ENCODE measurements around the gene SLC25A21.
"Not testable (repeated sequence)": the region's sequence is repeated elsewhere in the genome, so short reads cannot be mapped to it uniquely, and the experiment has no call there.

Gene SLC25A21

DNA sequence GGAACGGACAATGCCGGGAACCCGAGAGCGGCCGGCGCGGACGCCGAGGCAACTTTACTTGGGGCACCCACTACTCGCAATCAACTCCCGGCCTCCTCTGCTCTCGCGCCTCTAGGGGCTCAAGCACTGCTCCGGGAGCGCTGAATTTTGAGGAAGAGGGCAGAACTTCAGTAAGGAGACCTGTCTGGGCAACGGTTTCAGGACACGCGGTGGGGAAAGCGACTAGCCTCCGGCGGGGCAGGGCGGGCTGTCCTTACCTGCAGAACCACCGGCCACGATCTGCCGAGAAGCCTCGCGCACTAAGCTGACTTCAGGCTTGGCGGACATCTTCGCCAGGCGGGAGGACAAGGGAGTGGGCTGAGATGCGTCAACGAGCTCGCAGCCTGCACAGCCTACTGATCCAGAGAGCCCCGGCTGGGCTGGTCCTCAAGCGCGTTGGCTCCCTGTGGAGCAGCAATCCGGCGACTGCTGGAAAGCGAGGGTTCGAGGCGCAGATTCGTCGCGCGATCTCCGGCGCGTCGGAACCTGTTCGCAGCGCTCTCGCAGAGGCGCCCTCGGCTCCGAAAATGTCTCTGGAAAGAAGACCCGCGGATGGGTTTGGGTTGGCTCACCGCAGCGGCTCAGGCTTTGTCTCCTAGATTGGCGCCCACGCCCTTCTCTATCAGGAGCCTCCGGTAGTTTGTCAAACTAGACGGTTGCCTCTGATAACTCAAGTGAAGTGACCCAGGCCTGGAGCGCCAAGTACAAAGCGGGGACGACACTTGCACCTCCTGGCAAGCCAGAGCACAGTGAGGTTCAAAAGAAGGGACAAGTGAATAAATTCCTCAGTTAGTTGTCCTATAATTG, at the start of gene SLC25A21:
Gene SLC25A21, minus strand, starts transcription at position 583 of the 846 bp plus-strand sequence.
- peak; percentile 1 for DNase-seq

- no peak for DNase-seq
These were observed 48.7 kb upstream of the SLC25A21 start for GRCh38 chr14:37221073-37221472.

- DNase-seq: no peak
These were observed 42.9 kb upstream of the SLC25A21 start for GRCh38 chr14:37215345-37215744.

GRCh38 chr14:37213016-37213415, 40.6 kb upstream of the SLC25A21 start:
- no peak for DNase-seq

GRCh38 chr14:37210448-37210847, 38.0 kb upstream of the SLC25A21 start:
- no peak for DNase-seq

- DNase-seq: not testable (repeated sequence)
These were observed 37.2 kb upstream of the SLC25A21 start for GRCh38 chr14:37209617-37210016.

GRCh38 chr14:37205623-37206605, 33.5 kb upstream of the SLC25A21 start:
- DNase-seq: not testable (repeated sequence)

- DNase-seq: no peak
These were observed 31.0 kb upstream of the SLC25A21 start for GRCh38 chr14:37203423-37203822.

DNA sequence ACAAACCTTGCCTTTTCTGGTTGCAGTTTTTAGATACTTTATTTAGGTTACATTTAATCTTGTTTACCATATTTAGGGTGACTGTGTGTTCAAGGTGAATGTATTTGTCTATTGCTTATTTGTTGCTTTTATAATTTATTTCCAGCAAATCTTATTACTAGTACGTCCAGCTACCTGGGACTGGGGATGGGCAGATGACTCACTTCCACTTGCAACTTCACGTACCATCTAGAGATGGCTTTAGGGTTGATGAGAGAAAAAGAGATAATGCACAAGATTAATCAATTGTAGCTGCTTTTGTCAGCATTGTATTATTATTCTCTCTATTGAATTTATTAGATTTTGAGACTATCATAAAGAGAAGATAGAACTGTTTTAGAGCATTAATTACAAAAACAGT, 30.4 kb upstream of the SLC25A21 start:
- no peak for DNase-seq

DNA sequence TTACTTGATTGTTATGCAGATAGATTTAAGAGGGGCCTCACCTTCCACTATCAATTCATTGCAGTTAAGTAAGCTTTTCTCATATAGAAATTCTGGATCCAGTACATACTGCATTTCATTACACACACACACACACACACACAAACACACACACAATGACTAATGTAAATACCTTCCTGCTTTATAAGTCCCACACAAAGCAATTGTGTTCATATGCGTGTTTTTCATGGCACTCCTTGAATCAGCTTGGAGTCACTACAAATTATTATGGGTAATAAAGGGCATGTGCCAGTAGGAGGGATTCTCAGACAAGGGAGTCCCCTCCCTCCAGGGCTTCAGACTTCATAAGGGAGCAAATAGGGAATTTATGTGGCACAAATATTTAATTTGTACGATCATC, 29.9 kb upstream of the SLC25A21 start:
- DNase-seq: no peak

DNA sequence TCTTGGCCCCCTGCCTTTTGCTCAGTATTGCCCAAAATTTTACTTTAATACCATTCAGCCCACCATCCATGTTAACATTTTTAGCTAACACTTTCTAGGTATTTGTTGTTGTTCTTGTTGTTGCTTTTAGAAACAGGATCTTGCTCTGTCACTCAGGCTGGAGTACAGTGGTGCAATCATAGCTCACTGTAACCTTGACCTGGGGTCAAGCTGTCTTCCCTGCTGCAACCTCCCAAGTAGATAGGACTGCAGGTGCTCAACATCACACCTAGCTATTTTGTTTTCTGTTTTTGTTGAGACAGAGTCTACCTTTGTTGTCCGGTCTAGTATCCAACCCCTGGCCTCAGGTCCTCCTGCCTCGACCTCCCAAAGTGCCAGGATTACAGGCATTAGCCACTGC, 29.3 kb upstream of the SLC25A21 start:
- DNase-seq: no peak

GRCh38 chr14:37198907-37199306, 26.5 kb upstream of the SLC25A21 start:
- DNase-seq: no peak

DNA sequence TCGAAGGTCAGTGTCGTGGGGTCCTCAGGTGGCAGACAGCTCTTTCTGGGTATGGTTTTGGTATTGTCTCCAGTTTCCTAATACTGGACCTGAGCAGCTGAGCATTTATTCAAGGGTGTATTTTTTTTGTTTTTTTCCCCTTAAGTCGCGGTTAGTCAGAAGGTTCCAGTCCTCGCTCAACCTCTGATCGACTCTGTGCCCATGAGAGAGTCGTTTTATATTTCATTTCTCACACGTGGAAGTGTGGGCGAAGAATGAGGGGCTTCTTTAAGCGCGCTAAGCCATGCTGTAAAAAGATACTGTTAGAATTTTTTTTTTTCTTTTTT, 25.8 kb upstream of the SLC25A21 start:
- no peak for DNase-seq

DNA sequence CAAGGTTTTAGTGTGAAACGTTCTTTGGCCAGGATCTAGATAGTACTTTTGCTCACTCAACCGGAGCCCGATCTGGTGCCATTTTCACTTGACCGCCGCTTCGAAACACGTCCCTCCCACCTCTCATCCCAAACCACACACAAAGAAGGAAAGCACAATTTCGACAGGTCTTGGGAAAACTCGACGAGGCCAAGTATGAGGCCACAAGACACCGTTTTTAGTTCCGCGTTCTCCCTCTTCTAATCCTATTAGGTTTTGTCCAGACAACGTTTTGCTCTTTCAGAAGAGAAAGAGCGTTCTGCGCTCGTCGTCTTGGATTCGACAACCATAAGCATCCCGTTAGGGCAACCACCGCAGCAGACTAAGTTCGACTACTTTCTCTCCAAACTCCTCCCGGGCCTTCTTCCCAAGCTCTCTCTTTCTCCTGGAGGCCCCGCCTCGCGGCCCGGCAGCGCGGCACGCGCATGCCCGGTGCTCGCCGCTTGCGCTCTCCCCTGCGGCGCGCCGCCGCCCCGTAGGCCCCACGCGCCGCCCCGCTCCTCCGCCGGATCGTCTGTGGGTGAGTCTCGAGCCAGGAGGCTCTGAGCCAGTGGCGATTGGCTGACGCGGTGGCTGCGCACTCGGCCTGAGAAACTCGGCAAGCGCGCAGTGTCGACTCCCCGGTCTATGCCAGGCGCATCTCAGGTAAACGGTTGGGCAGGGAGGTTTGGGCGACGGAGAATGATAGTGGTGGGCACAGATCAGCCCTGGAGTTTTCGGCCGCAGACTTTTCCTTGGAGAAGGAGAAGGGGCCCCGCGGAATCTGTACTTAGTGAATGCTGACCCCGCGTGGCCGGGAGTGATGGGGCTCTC, 25.2 kb upstream of the SLC25A21 start, which contains the start of gene MIPOL1:
Gene MIPOL1, plus strand, starts transcription at position 517 of the 852 bp plus-strand sequence. CDS start 49,952 bp downstream, outside the sequence.
- peak; percentile 23 for DNase-seq

DNA sequence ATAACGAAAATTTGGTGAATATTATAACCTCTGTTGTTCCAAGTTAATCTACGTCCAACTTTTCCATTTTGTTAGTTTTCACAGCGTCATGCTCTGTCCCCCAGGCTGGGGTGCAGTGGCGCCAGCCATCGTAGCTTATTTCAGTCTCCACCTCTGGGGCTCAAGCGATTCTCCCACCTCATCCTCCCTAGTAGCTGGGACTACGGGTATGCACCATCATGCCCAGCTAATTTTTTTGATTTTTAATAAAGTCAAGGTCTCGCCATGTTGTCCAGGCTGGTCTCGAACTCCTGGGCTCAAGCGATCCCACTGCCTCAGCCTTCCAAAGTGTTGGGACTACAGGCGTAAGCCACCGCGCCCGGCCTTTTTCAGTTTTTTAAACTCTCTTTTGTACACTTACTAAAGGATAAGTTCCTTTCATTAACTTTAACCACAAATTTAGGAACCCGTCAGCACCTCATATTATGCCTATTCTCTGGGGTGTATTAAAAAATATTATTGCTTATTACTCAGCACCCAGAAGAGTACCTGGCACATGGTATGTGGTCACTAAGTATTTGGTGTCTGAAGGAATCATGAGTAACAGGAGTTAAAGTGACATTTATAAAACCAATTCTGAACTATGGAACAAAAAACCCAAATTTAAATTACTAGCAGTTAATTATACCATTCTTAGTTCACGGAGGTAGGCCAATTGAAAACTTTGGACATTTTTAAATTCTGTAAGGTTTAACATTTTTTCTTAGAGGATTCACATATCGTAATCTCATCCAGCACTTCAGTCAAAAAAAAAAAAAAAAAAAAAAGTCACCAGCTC, 24.4 kb upstream of the SLC25A21 start:
- no peak for DNase-seq

DNA sequence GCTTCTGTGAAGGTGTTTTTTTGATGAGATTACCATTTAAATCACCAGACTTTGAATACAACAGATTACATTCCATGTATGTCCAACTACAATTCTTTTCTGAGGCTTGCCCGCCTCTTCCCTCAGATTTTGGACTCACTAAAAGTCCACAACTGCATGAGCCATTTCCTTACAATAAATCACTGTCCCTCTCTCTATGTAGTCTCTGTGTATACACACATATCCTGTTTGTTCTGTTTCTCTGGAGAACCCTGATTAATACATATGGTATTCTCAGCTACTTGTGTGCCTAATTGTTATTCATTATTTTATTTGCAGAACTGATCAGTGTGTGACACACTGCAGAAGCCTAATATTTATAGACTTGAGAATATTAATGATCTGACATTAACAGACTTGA, 22.9 kb upstream of the SLC25A21 start:
- no peak for DNase-seq

- no peak for DNase-seq
These were observed 22.3 kb upstream of the SLC25A21 start for GRCh38 chr14:37194698-37195097.

DNA sequence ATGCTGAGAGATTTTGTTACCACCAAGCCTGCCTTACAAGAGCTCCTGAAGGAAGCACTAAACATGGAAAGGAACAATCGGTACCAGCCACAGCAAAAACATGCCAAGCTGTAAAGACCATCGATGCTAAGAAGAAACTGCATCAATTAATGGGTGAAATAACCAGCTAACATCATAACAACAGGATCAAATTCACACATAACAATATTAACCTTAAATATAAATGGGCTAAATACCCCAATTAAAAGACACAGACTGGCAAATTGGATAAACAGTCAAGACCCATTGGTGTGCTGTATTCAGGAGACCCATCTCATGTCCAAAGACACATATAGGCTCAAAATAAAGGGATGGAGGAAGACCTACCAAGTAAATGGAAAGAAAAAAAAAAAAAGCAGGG, 17.3 kb upstream of the SLC25A21 start:
- DNase-seq: not testable (repeated sequence)

GRCh38 chr14:37187840-37188577, 15.6 kb upstream of the SLC25A21 start:
- DNase-seq: not testable (repeated sequence)

GRCh38 chr14:37187294-37187693, 14.9 kb upstream of the SLC25A21 start:
- DNase-seq: no peak

- no peak for DNase-seq
These were observed 14.5 kb upstream of the SLC25A21 start for GRCh38 chr14:37186865-37187264.

Data from stimulated activated CD4-positive, alpha-beta T cell treated with anti-CD3 and anti-CD28 coated beads, Interleukin-12 subunit alpha, Interleukin-12 subunit beta, amount 100 ng/mL, for 4 hours (primary cell).